HG03135 (cell line): Measurements from ENCODE around the gene NME4.
"Not testable (repeated sequence)": the region's sequence is repeated elsewhere in the genome, so short reads cannot be mapped to it uniquely, and the experiment has no call there.

ENCODE experiments used
- ATAC-seq: cut with Tn5 transposase; IDR thresholded peaks from one replicate; pipeline ENCODE4 v1.9.1; 2021; ENCODE audit warnings: mild to moderate bottlenecking, moderate library complexity; ENCODE audit not compliant: unreplicated experiment

Gene NME4

DNA sequence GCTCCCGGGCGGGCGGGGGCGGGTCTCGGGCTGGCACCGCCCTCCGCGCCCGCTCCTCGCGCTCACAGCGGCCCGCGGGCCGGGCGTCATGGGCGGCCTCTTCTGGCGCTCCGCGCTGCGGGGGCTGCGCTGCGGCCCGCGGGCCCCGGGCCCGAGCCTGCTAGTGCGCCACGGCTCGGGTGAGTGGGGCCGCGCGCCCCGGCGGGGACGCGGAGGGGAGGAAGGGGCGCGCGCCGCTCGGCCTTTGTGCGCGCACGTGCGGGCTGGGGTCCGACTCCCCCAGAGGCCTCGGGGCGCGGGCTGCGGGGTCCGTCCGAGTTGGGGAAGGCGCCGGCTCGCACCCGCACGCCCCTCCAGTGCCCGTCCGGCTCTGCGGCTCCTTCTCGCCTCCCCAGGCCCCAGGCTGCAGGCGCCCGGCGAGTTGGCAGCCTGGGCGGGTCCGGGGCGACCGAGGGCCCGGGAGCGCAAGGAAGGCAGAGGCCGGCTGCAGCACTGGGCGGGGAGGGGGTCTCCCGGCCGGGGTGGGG is at the start of gene NME4:
Gene NME4 (plus strand): TSS at position 65 of the 527 bp plus-strand sequence. CDS start 24 bp downstream, at position 89.
- ATAC-seq = no peak

DNA sequence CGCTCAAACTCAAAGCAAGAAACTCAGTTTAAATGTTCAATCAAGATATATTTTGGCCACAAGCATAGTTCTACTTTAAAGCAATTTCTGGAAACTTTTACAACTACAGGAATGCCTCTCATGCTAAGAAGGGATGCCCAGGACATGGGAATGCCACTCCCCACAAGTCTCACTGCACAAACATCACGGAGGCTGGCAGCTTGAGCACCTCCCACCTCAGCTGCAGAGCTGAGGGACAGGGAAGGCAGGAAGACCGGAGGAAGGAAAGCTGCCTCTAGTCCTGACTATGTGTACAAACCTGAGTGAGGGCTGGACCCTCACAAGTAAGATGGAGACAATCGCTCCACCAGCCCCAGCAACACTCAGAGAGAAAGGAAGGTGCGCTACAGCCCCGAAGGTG is 49.8 kb upstream of the NME4 start:
- no peak for ATAC-seq

DNA sequence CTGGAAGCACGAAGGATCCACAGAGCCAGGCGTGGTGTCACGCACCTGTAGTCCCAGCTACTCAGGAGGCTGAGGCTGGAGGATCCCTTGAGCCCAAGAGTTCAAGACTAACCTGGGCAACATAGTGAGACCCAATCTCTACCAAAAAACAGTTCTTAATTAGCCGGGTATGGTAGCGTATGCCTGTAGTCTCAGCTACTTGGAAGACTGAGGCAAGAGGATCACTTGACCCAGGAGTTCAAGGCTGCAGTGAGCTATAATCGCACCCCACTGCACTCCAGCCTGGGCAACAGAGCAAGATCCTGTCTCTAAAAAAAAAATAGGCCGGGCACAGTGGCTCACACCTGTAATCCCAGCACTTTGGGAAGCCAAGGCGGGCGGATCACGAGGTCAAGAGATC is 48.5 kb upstream of the NME4 start:
- not testable (repeated sequence) for ATAC-seq

GRCh38 chr16:349211-349610 is 47.8 kb upstream of the NME4 start:
- no peak for ATAC-seq

- no peak for ATAC-seq
Observed at GRCh38 chr16:350203-350602, 46.8 kb upstream of the NME4 start.

GRCh38 chr16:351804-352520 is 45.0 kb upstream of the NME4 start:
- peak; percentile 17 for ATAC-seq

DNA sequence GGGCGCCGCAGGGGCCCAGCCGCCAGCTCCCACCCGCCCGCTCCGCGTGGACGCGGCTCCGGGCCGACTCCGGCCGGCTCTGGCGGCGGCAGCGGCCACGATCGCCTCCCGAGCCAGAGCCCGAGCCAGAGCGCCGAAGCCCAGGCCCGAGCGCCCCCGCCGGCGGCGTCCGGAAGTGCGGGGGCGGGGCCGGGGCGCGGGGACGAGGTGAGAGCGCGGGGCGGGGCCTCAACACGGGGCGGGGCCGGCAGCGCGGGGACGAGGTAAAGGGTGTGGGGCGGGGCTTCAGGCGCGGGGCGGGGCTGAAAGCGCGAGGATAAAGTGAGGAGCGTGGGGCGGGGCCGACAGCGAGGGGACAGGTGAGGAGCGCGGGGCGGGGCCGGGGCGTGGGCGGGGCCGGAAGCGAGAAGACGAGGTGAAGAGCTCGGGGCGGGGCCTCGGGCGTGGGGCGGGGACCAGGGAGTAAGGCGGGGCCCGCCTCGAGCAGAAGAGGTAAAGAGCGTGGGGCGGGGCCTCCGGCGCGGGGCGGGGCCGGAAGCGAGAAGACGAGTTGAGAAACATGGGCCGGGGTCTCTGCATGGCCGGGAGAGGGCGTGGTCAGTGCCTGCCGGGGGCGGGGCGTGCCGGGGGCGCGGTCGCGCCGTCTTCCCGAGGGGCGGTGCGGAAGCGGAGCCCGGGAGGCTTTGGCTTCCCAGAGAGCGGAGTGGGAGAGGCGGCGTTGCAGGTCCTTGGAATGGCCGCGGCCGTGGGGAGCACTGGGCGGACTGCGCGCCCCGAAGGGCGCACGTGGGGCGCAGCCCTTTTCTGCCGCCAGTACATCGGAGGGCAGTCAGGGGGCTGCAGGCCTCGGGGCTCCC is 44.2 kb upstream of the NME4 start, which contains the start of gene AXIN1:
Gene AXIN1 (minus strand): TSS at position 177 of the 857 bp plus-strand sequence. CDS start 5,698 bp downstream, outside the sequence.
- peak; percentile 54 for ATAC-seq

DNA sequence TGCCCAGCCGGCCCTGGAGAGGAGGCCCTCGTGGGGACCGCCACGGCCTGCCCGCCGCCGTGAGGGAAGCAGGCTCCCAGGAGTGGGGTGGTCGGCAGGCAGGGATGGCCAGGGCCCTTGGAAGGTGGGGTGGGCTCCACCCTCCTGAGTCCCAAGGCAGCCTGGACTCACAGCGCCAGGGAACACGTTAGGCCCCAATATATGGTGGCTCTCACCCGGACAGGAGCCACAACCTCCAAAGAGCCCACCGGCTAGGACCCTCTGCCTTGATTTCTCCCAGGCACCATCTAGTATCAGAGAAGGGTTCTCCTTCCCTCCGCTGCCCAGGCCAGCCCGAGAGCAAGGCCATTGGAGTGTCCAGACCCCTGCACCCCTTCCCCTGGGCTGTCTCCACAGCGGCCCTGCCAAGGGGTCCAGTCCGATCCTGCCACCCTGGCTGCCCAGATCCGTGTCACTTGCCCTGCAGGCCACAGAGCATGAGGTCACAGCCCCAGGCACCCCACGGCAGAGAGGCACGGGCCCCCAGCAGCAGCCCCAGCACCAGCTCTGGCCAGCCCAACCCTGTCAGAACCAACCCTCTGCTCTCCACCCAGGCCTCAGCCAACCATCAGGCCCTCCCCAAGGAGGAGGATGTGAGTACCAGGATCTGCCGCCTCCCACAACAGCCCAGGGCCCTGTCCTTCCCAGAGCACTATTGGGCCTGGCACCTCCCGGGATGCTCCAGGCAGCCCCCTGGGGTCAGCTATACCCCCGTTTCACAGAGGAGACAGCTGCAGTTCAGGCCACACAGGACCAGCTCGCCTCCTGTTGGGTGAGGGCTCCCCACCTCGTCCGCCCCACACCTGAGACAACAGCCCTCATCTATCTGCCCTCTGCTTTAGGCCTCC is 43.4 kb upstream of the NME4 start:
- ATAC-seq = no peak

DNA sequence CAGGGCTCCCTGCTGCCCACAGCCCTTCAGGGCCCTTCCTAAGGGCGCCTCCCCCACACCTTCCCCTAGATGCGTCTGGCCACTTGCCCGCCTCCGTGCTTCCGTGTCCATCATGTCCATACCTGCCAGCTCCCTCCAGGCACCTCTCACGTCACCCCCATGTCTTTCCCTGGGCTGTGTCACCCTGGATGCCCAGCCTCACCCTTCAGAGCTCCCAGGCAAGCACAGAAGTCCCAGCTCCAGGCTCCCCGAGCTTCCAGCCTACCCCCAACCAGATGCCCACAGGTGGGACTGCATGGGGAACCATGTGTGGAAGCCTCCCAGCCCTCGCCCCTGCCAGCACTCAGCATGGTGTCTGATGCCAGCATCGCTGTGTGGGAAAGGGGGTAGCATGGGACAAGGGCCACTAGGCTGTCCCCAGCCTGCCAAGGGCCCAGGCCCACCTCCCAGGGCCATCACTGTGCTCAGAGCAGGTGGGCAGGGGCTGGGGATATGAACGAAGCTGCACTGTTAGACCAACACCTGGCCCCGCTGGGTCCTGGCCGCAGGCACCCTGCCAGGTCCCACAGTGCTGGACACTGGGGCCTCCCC is 42.6 kb upstream of the NME4 start:
- no peak for ATAC-seq

GRCh38 chr16:354971-355461 is 42.0 kb upstream of the NME4 start:
- ATAC-seq = no peak

DNA sequence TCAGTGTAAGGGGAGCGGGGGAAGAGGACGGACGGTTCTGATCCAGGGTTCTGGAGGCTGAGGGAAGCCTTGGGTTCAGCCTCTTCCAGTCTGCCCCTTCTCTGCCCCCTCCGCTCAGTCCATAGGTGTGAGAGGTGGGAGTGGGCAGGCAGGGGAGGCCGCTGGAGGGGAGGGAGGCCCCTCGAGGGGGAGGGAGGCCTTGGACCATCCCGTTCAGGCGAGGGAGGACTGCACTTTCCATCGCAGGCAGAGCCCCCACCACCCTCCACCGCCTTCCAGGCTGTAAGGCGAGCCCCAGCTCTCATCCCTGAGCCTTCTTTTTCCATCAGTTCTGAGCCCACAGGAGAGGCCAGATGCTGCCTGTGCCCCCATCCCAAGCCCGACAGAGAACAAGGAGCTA is 40.3 kb upstream of the NME4 start:
- no peak for ATAC-seq

- no peak for ATAC-seq
Observed at GRCh38 chr16:359067-359763, 37.8 kb upstream of the NME4 start.

DNA sequence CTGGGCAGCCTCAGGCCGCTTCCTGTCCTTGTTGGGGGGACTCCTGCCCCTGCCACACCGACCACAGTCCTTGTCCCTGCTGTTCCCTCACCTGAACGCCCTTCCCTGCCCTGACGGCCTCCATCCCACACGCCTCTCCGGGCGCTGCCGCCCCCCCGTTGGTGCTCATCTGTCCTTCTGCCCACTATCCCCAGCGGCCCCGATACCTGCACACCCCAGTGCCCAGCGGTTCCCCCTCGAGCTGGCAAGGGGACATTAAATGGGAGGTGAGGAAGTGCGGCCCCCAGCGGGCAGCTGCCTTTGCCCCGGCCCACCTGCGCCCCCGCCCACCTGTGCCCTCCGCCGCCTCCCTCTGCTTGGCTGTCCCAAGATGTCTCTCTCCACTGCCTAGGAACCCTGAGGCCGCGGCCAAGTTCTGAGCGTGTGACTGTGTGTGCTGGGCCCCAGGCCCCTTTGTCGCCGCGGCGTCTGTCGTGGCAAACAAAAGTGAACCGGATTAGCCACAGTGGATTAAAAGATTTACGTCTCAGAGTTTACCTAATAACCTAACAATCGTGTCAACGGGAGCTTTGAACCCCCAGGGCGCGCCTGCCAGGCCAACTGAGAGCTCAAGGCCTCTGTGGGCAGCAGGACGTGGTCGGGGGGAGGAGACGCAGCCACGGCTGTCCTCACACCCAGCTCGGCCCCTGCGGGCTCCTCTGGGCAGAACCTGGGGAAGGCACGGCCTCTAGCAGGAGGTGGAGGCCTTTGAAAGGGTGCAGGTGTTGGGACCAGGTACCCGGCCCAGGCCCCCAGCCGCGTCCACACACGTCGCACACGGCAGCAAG is 36.9 kb upstream of the NME4 start:
- ATAC-seq = no peak

DNA sequence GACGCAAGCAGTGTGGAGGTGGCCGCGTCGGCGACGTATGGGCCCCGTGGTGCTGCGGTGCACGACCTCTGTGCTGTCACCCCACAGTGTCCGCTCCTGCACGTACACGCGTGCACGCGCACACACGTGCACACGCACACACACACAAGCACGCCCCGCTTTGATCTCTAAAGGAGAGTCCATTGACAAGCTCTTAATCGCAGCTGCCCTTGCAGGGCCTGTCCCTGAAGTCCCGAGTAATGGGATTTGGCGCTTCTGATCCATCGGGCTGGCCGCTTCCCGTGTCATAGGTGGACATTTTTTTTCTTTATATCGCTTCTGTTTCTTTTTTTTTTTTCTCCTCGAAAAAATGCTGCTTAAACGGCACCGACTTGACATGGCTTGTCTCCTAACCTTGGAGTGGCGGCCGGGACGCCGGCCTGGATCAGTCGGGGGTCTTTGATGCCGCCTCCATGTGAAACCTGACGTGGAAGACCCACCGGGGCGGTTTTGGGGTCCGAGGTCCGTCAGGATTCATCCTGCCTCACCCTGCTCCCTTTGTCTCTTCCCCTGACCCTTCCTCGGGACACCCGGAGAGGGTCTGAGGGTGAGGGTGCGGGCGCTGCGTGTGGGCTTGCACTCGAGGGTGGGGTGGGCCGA is 36.2 kb upstream of the NME4 start:
- ATAC-seq = no peak

GRCh38 chr16:361341-361871 is 35.6 kb upstream of the NME4 start:
- ATAC-seq = no peak

DNA sequence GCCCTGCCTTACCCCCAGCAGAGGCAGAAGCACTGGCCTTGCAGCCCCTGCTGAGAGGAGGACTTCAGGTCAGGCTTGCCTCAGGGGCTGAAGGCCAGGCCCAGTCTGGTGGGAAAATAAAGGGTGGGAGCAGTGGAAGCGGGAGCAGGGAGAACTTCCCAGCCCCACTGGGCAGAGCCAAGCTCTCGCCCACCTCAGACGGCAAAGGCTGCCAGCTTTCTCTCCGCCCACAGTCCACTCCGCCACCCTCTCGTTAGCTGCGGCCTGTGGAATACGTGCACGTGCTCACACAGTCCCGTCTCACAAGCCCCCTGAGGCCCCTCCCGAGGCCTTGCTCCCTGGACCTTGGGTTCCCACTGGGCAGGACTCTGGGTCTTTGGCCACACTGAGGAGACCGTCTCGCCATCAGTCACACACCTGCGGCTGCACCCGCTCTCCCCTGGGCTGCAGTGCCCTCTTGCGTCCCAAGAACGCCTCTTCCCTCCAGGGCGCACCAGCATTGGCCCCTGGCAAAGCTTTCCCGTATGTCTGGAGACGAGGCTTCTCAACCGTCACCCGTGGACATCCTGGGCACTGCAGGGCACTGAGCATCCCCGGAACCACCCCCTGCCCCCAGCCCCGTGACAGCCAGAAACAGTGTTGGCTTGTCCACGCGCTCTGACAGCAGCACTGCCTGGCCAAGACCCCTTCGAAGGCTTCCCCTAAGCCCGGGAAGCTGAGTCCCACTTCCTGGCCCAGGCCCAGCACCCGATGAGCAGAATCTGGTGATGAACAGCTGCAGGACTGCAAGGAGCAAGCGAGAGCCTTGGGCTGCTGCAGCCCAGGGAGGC is 34.9 kb upstream of the NME4 start:
- peak; percentile 54 for ATAC-seq

DNA sequence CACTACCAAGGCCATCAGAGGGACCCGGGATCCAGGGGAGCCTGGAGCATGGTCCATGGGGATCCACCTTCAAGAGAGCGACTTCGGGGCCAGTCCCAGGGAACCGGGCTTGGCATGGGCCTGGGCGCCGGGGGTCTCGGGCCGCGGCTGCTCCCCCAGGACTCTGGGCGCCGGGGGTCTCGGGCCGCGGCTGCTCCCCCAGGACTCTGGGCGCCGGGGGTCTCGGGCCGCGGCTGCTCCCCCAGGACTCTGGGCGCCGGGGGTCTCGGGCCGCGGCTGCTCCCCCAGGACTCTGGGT is 34.3 kb upstream of the NME4 start:
- ATAC-seq = not testable (repeated sequence)
